Cardiac muscle cell (in vitro differentiated cells and primary cell): ENCODE results near the gene CNFN. TPM values are rescaled to one million over a fixed set of nuclear protein-coding genes. Genes with fewer than 3 reads are reported as not detected.
"Not testable (repeated sequence)": the region's sequence is repeated elsewhere in the genome, so short reads cannot be mapped to it uniquely, and the experiment has no call there.

Experiments
- DNase-seq, 2 donors: peaks; one replicate each; pipeline versions ENCODE4 v3.0.0 to v3.0.0-alpha.2; 2010 to 2017; ENCODE audit warnings: low read depth in 1 of 2, low spot score in 1 of 2
- H3K27ac ChIP-seq: fragments of 200-600 bp; sonication (generic); 2 replicates; pipeline ENCODE4 v1.5.1; 2016
- H3K27me3 ChIP-seq: fragments of 200-600 bp; sonication (generic); 2 replicates; pipeline ENCODE4 v1.6.0; 2016; ENCODE audit warnings: control low read depth
- H3K36me3 ChIP-seq: fragments of 200-600 bp; sonication (generic); 2 replicates; pipeline ENCODE4 v1.5.1; 2016; ENCODE audit warnings: control low read depth
- H3K4me1 ChIP-seq: fragments of 200-600 bp; sonication (generic); 2 replicates; pipeline ENCODE4 v1.8.1; 2017; ENCODE audit warnings: low read depth, mild to moderate bottlenecking, mixed run types
- H3K4me3 ChIP-seq: fragments of 200-600 bp; sonication (generic); 2 replicates; pipeline ENCODE4 v1.5.1; 2016; ENCODE audit warnings: mild to moderate bottlenecking
- H3K9me3 ChIP-seq: fragments of 200-600 bp; sonication (generic); 2 replicates; pipeline ENCODE4 v1.5.1; 2017; ENCODE audit warnings: low read depth, mild to moderate bottlenecking, control low read depth
- polyA plus RNA-seq: library from polyadenylated mRNA; unstranded; fragments of >200 nt; fragmentation: Nextera tagmentation; extraction: Ambion mirVana; gene quantifications from 2 replicates; pipeline ENCODE4 v1.2.1, GENCODE V29; 2016
- total RNA-seq: library from RNA; depleted of rRNA; stranded (reverse); fragments of >200 nt; gene quantifications from 2 replicates; pipeline ENCODE4 v1.2.3, GENCODE V29; 2016
- TF ChIP-seq, protein P1 (sequence below): IDR thresholded peaks from 2 replicates; pipeline ENCODE4 v1.5.1; 2012; ENCODE audit warnings: low read depth, mild to moderate bottlenecking, low read length

The CNFN gene
- total and polyA plus RNA-seq, 2 experiments from 2014 or later: 0.95 to 7.1 TPM

DNA sequence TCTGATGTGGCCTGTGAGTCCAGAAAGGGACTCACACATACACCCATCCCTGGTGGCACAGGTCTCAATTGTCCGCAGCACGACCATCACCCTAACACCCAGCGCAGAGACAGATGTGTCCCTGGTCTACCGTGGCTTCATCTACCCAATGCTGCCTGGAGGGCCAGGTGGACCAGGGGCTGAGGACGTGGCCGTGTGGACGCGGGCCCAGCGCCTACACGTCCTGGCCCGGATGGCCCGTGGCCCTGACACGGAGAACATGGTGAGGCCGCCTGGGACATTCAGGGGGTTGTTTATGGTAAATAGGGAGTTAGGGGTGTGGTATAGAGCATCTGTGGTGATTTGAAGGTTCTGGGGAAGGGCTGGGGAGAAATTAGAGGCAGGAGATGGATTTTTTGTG is 41.9 kb downstream of the CNFN start:
- H3K27ac ChIP-seq: no peak overlapping the region

DNA sequence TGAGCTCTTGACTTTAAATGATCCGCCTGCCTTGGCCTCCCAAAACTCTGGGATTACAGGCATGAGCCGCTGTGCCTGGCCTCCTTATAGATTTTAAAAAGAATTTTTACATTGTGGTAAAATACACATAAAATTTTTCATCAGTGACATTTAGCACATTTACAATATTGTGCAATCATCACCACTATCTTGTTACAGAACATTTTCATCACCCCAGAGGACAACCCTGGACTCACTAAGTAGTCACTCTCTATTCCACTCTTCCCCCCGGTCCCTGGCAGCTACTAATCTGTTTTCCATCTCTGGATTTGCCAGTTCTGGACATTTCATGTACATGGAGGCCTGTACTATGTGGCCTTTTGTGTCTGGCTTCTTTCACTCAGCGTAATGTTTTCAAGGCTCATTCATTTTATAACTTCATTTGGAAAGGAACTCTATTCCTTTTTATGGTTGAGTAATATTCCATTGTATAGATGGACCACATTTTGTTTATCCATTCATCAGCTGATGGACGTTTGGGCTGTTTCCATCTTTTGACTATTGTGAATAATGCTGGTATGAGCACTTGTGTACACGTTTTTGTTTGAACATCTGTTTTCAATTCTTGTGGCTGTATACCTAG is 44.8 kb downstream of the CNFN start:
- H3K9me3 ChIP-seq: no peaks in the 10 kb centered on the region
- peaks cover 9% of the 10 kb centered on the region for H3K36me3 ChIP-seq
- no peak overlapping the region for H3K27ac ChIP-seq
- DNase-seq: peak in 1 of 2 donors; percentile 73
- no peaks in the 10 kb centered on the region for H3K27me3 ChIP-seq
- H3K4me3 ChIP-seq: no peak overlapping the region
- TF ChIP-seq, protein P1, sequence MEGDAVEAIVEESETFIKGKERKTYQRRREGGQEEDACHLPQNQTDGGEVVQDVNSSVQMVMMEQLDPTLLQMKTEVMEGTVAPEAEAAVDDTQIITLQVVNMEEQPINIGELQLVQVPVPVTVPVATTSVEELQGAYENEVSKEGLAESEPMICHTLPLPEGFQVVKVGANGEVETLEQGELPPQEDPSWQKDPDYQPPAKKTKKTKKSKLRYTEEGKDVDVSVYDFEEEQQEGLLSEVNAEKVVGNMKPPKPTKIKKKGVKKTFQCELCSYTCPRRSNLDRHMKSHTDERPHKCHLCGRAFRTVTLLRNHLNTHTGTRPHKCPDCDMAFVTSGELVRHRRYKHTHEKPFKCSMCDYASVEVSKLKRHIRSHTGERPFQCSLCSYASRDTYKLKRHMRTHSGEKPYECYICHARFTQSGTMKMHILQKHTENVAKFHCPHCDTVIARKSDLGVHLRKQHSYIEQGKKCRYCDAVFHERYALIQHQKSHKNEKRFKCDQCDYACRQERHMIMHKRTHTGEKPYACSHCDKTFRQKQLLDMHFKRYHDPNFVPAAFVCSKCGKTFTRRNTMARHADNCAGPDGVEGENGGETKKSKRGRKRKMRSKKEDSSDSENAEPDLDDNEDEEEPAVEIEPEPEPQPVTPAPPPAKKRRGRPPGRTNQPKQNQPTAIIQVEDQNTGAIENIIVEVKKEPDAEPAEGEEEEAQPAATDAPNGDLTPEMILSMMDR: no peak
- H3K4me1 ChIP-seq: no peaks in the 10 kb centered on the region

More for the DNA sequence above, 41.9 kb downstream of the CNFN start:
- TF ChIP-seq, protein P1: no peak
- Histone ChIP-seq H3K9me3 (no peaks in the 10 kb centered on the region), H3K27me3 (no peaks in the 10 kb centered on the region), H3K4me3 (no peak overlapping the region), H3K36me3 (peaks cover 3% of the 10 kb centered on the region), H3K4me1 (no peaks in the 10 kb centered on the region)
- no peak for DNase-seq

DNA sequence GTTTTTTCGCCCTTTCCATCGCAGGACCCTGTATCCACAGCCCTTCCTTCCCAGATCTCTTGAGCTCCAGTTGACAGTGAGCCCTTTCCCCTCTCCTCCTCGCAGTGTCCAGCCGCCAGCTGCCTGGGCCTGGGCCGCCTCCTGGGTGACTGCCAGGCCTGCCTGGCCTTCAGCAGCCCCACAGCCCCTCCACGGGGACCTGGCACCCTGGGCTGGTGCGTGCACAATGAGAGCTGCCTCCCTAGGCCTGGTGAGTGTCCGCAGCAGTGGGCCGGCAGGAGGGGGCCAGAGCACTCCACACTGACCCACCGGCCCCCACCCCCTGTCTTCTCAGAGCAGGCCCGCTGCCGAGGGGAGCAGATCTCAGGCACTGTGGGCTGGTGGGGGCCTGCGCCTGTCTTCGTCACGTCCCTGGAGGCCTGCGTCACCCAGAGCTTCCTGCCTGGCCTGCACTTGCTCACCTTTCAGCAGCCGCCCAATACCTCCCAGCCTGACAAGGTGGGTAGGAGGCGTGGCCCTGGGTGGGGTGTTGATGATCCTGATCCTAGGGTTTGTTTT is 45.7 kb downstream of the CNFN start:
- TF ChIP-seq, protein P1: no peak
- no peaks in the 10 kb centered on the region for H3K4me1 ChIP-seq
- no peak for DNase-seq
- no peaks in the 10 kb centered on the region for H3K9me3 ChIP-seq
- H3K27me3 ChIP-seq: no peaks in the 10 kb centered on the region
- H3K36me3 ChIP-seq: peaks cover 9% of the 10 kb centered on the region
- no peak overlapping the region for H3K4me3 ChIP-seq
- H3K27ac ChIP-seq: no peak overlapping the region

DNA sequence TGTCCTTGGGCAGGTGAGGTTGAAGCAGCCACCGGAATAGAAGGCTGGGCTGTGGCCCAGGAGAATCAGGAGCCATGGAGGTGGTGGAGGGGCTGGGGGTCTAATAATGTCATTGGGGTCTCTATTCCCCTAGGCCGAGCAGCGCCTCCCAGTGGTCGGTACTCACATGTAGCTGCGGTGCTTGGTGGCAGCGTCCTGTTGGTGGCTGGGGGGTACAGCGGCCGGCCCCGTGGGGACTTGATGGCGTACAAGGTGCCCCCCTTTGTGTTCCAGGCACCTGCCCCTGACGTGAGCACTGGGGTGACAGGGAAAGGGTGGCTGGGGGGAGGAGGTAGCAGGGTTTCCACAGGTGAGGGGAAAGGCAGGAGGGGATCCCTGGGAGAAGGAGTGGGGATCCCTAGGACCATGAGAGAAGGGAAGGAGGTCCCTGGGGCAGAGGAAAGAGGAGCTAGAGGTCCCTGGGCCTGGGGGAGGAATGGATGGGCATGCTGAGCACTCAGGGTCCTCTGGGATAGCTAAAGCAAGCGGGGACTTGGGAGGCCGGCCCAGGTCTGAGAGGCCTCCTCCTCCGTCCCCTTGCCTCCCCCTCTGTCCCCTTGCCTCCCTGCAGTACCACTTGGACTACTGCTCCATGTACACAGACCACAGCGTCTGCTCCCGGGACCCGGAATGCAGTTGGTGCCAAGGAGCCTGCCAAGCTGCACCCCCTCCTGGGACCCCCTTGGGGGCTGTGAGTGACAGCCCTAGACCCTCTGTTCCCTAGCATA is 46.6 kb downstream of the CNFN start:
- Histone ChIP-seq H3K27me3 (no peaks in the 10 kb centered on the region), H3K4me3 (no peak overlapping the region), H3K36me3 (peaks cover 9% of the 10 kb centered on the region), H3K9me3 (no peaks in the 10 kb centered on the region), H3K4me1 (no peaks in the 10 kb centered on the region), H3K27ac (no peak overlapping the region)
- TF ChIP-seq, protein P1: no peak
- DNase-seq: no peak

DNA sequence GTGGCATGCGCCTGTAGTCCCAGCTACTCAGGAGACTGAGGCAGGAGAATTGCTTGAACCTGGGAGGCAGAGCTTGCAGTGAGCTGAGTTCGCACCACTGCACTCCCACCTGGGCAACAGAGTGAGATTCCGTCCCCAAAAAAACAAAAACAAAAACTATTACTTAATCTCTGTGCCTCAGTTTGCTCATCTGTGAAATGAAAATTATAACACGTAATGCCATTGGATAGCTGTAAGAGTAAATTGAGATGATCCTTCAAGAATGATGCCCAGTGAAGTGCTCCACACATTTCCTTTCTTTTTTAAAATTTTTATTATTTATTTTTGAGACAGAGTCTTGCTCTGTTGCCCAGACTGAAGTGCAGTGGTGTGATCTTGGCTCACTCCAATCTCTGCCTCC is 50.2 kb downstream of the CNFN start:
- not testable (repeated sequence) for H3K4me3 ChIP-seq, H3K27ac ChIP-seq, H3K9me3 ChIP-seq, DNase-seq, H3K4me1 ChIP-seq, H3K27me3 ChIP-seq
- H3K36me3 ChIP-seq: peaks cover 19% of the 10 kb centered on the region

DNA sequence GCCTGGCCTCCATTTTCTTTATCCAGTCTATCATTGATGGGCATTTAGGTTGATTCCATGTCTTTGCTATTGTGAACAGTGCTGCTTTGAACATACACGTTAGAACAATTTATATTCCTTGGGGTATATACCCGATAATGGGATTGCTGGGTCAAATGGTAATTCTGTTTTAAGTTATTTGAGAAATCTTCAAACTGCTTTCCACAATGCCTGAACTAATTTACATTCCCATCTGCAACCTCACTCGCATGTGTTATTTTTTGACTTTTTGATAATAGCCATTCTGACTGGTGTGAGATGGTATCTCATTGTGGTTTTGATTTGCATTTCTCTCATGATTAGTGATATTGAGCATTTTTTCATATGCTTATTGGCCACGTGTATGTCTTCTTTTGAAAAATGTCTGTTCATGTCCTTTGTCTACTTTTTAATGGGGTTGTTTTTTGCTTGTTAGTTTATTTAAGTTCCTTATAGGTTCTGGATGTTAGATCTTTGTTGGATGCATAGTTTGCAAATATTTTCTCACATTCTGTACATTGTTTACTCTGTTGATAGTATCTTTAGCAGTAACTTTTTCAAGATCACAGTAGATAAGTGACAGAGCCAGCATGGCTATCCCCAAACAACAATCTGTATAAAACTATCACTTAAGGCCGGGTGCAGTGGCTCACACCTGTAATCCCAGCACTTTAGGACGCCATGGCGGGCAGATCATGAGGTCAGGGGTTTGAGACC is 50.8 kb downstream of the CNFN start:
- not testable (repeated sequence) for H3K9me3 ChIP-seq, H3K4me3 ChIP-seq, DNase-seq, H3K27ac ChIP-seq, H3K27me3 ChIP-seq, H3K4me1 ChIP-seq
- H3K36me3 ChIP-seq: peaks cover 19% of the 10 kb centered on the region

Other genes with a start within 250 kb of the CNFN start
- gene DEDD2, start 172.6 kb downstream of the CNFN start, total RNA-seq: 69.7 and 71.6 TPM in 2 replicates
- gene DEDD2, start 172.6 kb downstream of the CNFN start, polyA plus RNA-seq: 46.0 and 58.2 TPM in 2 replicates
- gene ZNF526, start 170.0 kb downstream of the CNFN start, total RNA-seq: 8.8 and 13.0 TPM in 2 replicates
- gene ZNF526, start 170.0 kb downstream of the CNFN start, polyA plus RNA-seq: 9.2 and 10.1 TPM in 2 replicates
- gene GSK3A, start 147.7 kb downstream of the CNFN start, total RNA-seq: 28.0 and 33.2 TPM in 2 replicates
- 35.3 and 40.2 TPM in 2 replicates for gene GSK3A, start 147.7 kb downstream of the CNFN start, polyA plus RNA-seq
- 97.6 and 108 TPM in 2 replicates for gene ERF, start 135.2 kb downstream of the CNFN start, total RNA-seq
- 25.1 and 25.4 TPM in 2 replicates for gene ERF, start 135.2 kb downstream of the CNFN start, polyA plus RNA-seq
- 55.5 and 62.9 TPM in 2 replicates for gene CIC, start 121.0 kb downstream of the CNFN start, total RNA-seq
- gene CIC, start 121.0 kb downstream of the CNFN start, polyA plus RNA-seq: 18.1 and 18.7 TPM in 2 replicates
- gene PRR19, start 88.2 kb downstream of the CNFN start, total RNA-seq: 1.3 and 1.4 TPM in 2 replicates
- gene PRR19, start 88.2 kb downstream of the CNFN start, polyA plus RNA-seq: 0.16 and 2.9 TPM in 2 replicates
- gene PAFAH1B3, start 87.7 kb downstream of the CNFN start, total RNA-seq: 91.2 and 144 TPM in 2 replicates
- gene PAFAH1B3, start 87.7 kb downstream of the CNFN start, polyA plus RNA-seq: 87.9 and 131 TPM in 2 replicates
- gene TMEM145, start 77.0 kb downstream of the CNFN start, total RNA-seq: 0.18 and 3.7 TPM in 2 replicates
- gene TMEM145, start 77.0 kb downstream of the CNFN start, polyA plus RNA-seq: 0.47 and 3.8 TPM in 2 replicates
- 81.9 and 102 TPM in 2 replicates for gene MEGF8, start 64.7 kb downstream of the CNFN start, total RNA-seq
- gene MEGF8, start 64.7 kb downstream of the CNFN start, polyA plus RNA-seq: 18.5 and 23.9 TPM in 2 replicates
- gene LIPE, start 37.1 kb upstream of the CNFN start, total RNA-seq: 20.4 and 24.4 TPM in 2 replicates
- gene LIPE, start 37.1 kb upstream of the CNFN start, polyA plus RNA-seq: 16.6 and 20.2 TPM in 2 replicates
- 0.25 TPM in 1 of 2 replicates, not detected in the other for gene CXCL17, start 52.6 kb upstream of the CNFN start, total RNA-seq
- 0.59 and 1.1 TPM in 2 replicates for gene CXCL17, start 52.6 kb upstream of the CNFN start, polyA plus RNA-seq
- gene CEACAM1, start 138.2 kb upstream of the CNFN start, total RNA-seq: not detected in 2 replicates
- not detected in 2 replicates for gene CEACAM1, start 138.2 kb upstream of the CNFN start, polyA plus RNA-seq
- not detected in 2 replicates for gene CEACAM8, start 204.6 kb upstream of the CNFN start, total RNA-seq
- 0.19 and 0.46 TPM in 2 replicates for gene CEACAM8, start 204.6 kb upstream of the CNFN start, polyA plus RNA-seq